Activated CD8-positive, alpha-beta T cell treated with anti-CD3 and anti-CD28 coated beads for 36 hours (primary cell): ENCODE measurements around the gene NPRL2. TPM values are rescaled to one million over a fixed set of nuclear protein-coding genes. Genes with fewer than 3 reads are reported as not detected.

Experiments
- ATAC-seq: fragments of 200-7000 bp; cut with Tn5 transposase; one replicate; pipeline ENCODE4 v1.10.0; 2021; ENCODE audit warnings: mild to moderate bottlenecking, moderate library complexity
- CTCF ChIA-PET: fragments of 350-600 bp; sonication (Branson Sonifier 250); formaldehyde crosslinking; loops from one replicate; lab custom pipeline; 2021; ENCODE audit warnings: antibody characterized with exemption; lab: Charles Lee
- POLR2A ChIA-PET: fragments of 350-600 bp; sonication (Branson Sonifier 250); formaldehyde crosslinking; loops from one replicate; lab custom pipeline; 2021; ENCODE audit warnings: antibody characterized with exemption; lab: Charles Lee
- DNase-seq: peaks from one replicate; pipeline ENCODE4 v3.0.0-alpha.2; 2020
- H3K27ac Mint-ChIP-seq: one replicate; pipeline ENCODE4 v1.8.0; 2021; ENCODE audit warnings: mild to moderate bottlenecking, mixed read lengths
- H3K27me3 Mint-ChIP-seq: one replicate; pipeline ENCODE4 v1.8.0; 2021; ENCODE audit warnings: mixed read lengths
- H3K36me3 Mint-ChIP-seq: one replicate; pipeline ENCODE4 v1.8.0; 2021; ENCODE audit warnings: low read depth, mixed read lengths
- H3K4me1 Mint-ChIP-seq: one replicate; pipeline ENCODE4 v1.8.0; 2021; ENCODE audit warnings: low read depth, mixed read lengths
- H3K4me3 Mint-ChIP-seq: one replicate; pipeline ENCODE4 v1.8.0; 2021; ENCODE audit warnings: mild to moderate bottlenecking, moderate library complexity, mixed read lengths
- H3K9me3 Mint-ChIP-seq: one replicate; pipeline ENCODE4 v1.8.0; 2021; ENCODE audit warnings: mixed read lengths
- intact Hi-C: fragments of 100-400 bp; cut with micrococcal nuclease; formaldehyde crosslinking; loops from one replicate; pipeline ENCODE4 v1.10.0; 2022
- total RNA-seq, 2 experiments: library from RNA; stranded (reverse); gene quantifications; one replicate each; pipeline ENCODE4 v1.2.3, GENCODE V29; 2021
- TF ChIP-seq, protein P1 (sequence below): fragments of 200-600 bp; IDR thresholded peaks from one replicate; pipeline ENCODE4 v1.8.0; 2022; ENCODE audit warnings: antibody characterized with exemption, mild to moderate bottlenecking

The NPRL2 gene
- total RNA-seq, 2 experiments from 2014 or later = 41.3 to 44.7 TPM

DNA sequence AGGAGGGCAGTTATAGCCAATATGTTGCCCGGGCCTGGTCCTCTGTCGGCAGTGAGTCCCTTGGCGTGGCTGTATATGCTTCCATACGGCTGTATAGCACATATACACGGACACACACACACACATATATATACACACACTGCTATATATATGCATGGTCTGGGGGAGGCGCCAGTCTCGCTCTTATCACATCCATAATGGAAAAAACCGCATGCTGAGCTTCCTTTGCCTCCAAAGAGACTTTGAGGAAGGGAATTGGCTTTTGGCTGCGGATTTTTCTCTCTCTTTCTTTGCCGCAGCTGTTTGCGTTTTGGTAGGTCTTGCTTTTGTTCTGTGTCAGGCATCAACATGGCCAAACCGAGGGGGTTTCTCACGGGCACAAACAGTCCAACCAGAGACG, 20.0 kb upstream of the NPRL2 start:
- TF ChIP-seq, protein P1, sequence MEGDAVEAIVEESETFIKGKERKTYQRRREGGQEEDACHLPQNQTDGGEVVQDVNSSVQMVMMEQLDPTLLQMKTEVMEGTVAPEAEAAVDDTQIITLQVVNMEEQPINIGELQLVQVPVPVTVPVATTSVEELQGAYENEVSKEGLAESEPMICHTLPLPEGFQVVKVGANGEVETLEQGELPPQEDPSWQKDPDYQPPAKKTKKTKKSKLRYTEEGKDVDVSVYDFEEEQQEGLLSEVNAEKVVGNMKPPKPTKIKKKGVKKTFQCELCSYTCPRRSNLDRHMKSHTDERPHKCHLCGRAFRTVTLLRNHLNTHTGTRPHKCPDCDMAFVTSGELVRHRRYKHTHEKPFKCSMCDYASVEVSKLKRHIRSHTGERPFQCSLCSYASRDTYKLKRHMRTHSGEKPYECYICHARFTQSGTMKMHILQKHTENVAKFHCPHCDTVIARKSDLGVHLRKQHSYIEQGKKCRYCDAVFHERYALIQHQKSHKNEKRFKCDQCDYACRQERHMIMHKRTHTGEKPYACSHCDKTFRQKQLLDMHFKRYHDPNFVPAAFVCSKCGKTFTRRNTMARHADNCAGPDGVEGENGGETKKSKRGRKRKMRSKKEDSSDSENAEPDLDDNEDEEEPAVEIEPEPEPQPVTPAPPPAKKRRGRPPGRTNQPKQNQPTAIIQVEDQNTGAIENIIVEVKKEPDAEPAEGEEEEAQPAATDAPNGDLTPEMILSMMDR = no peak
- ATAC-seq (no peak), DNase-seq (no peak)
- Mint-ChIP-seq H3K4me3 (no peak overlapping the region), H3K36me3 (no peaks in the 10 kb centered on the region), H3K4me1 (peaks cover 16% of the 10 kb centered on the region), H3K9me3 (no peaks in the 10 kb centered on the region), H3K27me3 (no peaks in the 10 kb centered on the region), H3K27ac (no peak overlapping the region)
- POLR2A ChIA-PET = interaction anchor here (0.8 kb wide), 1 partner anchor 237 kb away, joined by 4 read pairs; no protein-coding TSS in a partner anchor
- intact Hi-C loops = no loop called here
- CTCF ChIA-PET = interaction anchor here (1.8 kb wide), 1 partner anchor 172 kb away, joined by 7 read pairs; no protein-coding TSS in a partner anchor

DNA sequence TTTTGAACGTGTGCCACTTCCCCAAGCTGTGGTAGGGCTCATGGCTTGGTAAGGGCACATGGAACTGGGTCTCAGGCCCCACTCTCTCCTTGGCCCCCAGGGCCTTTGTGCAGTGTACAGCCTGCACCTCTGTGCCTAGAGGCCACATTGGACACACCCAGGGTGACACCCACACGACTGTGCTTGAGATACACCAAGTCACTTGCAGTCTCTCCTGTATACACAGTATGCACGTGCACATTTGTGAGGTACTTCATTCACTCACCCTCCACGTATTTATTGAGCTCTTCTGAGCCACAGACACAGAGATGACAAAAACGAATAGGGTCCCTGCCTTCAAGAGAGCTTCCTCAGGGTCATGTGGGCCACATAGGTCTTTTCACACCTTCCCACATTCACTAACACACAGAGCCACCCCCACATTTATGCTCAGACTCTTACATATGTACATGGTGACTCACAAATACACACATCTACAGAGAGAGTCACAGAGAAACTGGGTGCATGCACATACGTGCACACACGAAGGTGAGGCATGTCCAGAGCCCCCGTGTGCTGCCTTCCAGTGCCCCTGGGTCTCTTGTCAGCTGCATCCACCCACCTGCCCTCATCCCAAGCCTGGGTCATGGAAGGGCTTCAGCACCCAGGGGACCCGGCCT, 18.6 kb upstream of the NPRL2 start:
- Mint-ChIP-seq H3K27ac (no peak overlapping the region), H3K27me3 (no peaks in the 10 kb centered on the region), H3K36me3 (no peaks in the 10 kb centered on the region), H3K9me3 (no peaks in the 10 kb centered on the region), H3K4me1 (peaks cover 17% of the 10 kb centered on the region), H3K4me3 (no peak overlapping the region)
- ATAC-seq (no peak), DNase-seq (no peak)
- intact Hi-C loops = no loop called here
- TF ChIP-seq, protein P1 = no peak
- POLR2A ChIA-PET = interaction anchor here (1.1 kb wide), 1 partner anchor 18 kb away, joined by 3 read pairs; the partner anchor contains the start of genes CYB561D2 and NPRL2
- CTCF ChIA-PET = interaction anchor here (1.8 kb wide), 1 partner anchor 173 kb away, joined by 7 read pairs; no protein-coding TSS in a partner anchor

DNA sequence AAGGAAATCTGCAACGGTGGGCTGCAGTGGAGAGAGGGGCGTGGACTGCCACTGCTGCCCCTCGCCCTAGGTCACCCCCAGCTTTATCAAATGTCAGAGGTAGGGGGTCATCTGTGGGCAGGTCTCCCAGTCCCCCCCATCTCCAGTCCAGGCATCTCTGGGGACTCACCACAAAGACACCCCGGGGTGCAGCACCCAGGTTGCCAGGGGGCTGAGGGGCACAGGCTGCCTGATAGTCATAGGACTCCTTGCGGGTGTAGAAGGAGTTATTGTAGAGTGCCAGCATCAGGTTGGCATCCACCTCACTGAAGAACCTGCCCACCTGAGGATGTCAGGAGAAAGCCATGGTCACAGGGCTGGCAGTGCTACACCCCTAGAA, 15.3 kb upstream of the NPRL2 start:
- TF ChIP-seq, protein P1 = no peak
- ChIA-PET POLR2A (interaction anchor here (1.3 to 1.6 kb wide), 3 partner anchors 11 to 31 kb away, joined by 3 to 5 read pairs (median 3); no protein-coding TSS in a partner anchor), CTCF (interaction anchor here (0.8 to 1.8 kb wide), 6 partner anchors 13 to 176 kb away, joined by 3 to 7 read pairs (median 3); no protein-coding TSS in a partner anchor)
- peaks cover 12% of the 10 kb centered on the region for H3K4me1 Mint-ChIP-seq
- ATAC-seq (no peak), DNase-seq (no peak)
- peak overlapping the region; percentile 74 for H3K4me3 Mint-ChIP-seq
- peak overlapping the region; percentile 78 for H3K27ac Mint-ChIP-seq
- intact Hi-C loops = no loop called here
- H3K36me3 Mint-ChIP-seq = no peaks in the 10 kb centered on the region
- no peaks in the 10 kb centered on the region for H3K27me3 Mint-ChIP-seq
- no peaks in the 10 kb centered on the region for H3K9me3 Mint-ChIP-seq

GRCh38 chr3:50365080-50365841, 14.7 kb upstream of the NPRL2 start:
- DNase-seq (peak; percentile 97), ATAC-seq (peak; percentile 98)
- intact Hi-C loops = no loop called here
- H3K27ac Mint-ChIP-seq = peak overlapping the region; percentile 78
- H3K9me3 Mint-ChIP-seq = no peaks in the 10 kb centered on the region
- ChIA-PET CTCF (interaction anchor here (0.8 to 1.8 kb wide), 7 partner anchors 12 to 185 kb away, joined by 3 to 7 read pairs (median 3); no protein-coding TSS in a partner anchor), POLR2A (interaction anchor here (1.0 to 1.6 kb wide), 5 partner anchors 10 to 204 kb away, joined by 3 to 8 read pairs (median 3); partner anchors contain the start of genes CYB561D2, HEMK1 and NPRL2)
- peaks cover 12% of the 10 kb centered on the region for H3K4me1 Mint-ChIP-seq
- TF ChIP-seq, protein P1 = no peak
- peak overlapping the region; percentile 74 for H3K4me3 Mint-ChIP-seq
- no peaks in the 10 kb centered on the region for H3K36me3 Mint-ChIP-seq
- no peaks in the 10 kb centered on the region for H3K27me3 Mint-ChIP-seq
